ENCODE results near the gene GAS6. TPM values are rescaled to one million over a fixed set of nuclear protein-coding genes. Genes with fewer than 3 reads are reported as not detected.
"Not testable (repeated sequence)": the region's sequence is repeated elsewhere in the genome, so short reads cannot be mapped to it uniquely, and the experiment has no call there.

GAS6 gene
- polyA plus RNA-seq, result 100 to 1,000 TPM in 2 of 4 donors, 10 to 100 TPM in 2; 42.7 to 136 (median 86.0) TPM
- long read RNA-seq, donor 1, result 0 reads
- long read RNA-seq, donor 2, partial matches to known transcripts, result 0 of 9 reads
- long read RNA-seq, donor 2, other reads (novel, unspliced or antisense), result 0 of 9 reads
- long read RNA-seq, donor 3, transcript GAS6-201 (15 exons, 2,490 nt), result minor isoform, 6 of 27 reads
- long read RNA-seq, donor 3, transcript GAS6-204 (1 exons, 2,646 nt), result major isoform, 19 of 27 reads
- long read RNA-seq, donor 3, partial matches to known transcripts, result 0 of 27 reads
- long read RNA-seq, donor 3, other reads (novel, unspliced or antisense), result 0 of 27 reads
- long read RNA-seq, donor 4, partial matches to known transcripts, result 0 of 1 reads
- long read RNA-seq, donor 4, other reads (novel, unspliced or antisense), result 0 of 1 reads
- long read RNA-seq, donor 5, transcript GAS6-204 (1 exons, 2,646 nt), result major isoform, 7 of 8 reads
- long read RNA-seq, donor 5, partial matches to known transcripts, result 0 of 8 reads
- long read RNA-seq, donor 5, other reads (novel, unspliced or antisense), result 0 of 8 reads
- long read RNA-seq, donor 6, transcript GAS6-204 (1 exons, 2,646 nt), result major isoform, 7 of 11 reads
- long read RNA-seq, donor 6, partial matches to known transcripts, result 0 of 11 reads
- long read RNA-seq, donor 6, other reads (novel, unspliced or antisense), result 0 of 11 reads
- long read RNA-seq, donor 7, result 0 reads
- long read RNA-seq, donor 8, partial matches to known transcripts, result 0 of 3 reads
- long read RNA-seq, donor 8, other reads (novel, unspliced or antisense), result 0 of 3 reads
- long read RNA-seq, donor 9, partial matches to known transcripts, result 0 of 2 reads
- long read RNA-seq, donor 9, other reads (novel, unspliced or antisense), result 0 of 2 reads
- long read RNA-seq, donor 10, transcript GAS6-201 (15 exons, 2,490 nt), result major isoform, 16 of 25 reads
- long read RNA-seq, donor 10, transcript GAS6-204 (1 exons, 2,646 nt), result minor isoform, 9 of 25 reads
- long read RNA-seq, donor 10, partial matches to known transcripts, result 0 of 25 reads
- long read RNA-seq, donor 10, other reads (novel, unspliced or antisense), result 0 of 25 reads

DNA sequence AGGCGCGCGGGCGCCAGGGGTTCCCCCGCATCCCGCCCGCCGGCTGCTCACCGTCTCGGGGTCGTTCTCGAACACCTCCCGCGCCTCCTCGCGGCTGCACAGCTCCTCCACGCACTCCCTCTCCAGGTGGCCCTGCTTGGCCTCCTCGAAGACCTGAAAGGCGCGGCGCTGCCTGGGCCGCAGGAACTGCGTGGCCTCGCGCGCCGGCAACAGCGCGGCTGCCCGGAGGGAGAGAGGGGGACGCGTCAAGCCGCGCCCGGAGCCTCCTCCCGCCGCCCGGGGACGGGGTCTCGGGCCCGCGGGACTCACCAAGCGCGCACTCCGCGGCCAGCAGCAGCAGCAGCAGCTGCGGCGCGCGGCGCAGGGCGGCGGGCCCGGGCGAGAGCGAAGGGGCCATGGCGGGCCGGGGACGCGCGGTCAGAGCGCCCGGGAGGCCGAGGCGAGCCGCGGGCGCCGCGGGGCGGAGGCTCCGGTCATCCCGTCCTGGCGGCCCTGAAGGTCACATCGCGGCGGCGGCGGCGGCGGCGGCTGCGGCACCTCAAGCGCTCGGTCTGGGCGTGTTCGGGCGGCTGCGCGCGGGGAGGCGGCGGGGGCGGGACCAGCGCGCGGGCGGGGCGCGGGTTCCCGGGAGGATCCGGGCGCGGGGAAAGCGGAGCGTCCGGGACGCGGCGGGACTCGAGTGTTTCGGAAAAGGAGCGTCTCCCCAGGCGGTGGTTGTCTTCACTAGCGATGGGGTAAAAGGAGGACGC is at the start of gene GAS6:
Gene GAS6 (minus strand): TSS at position 553 of the 749 bp plus-strand sequence. CDS start 156 bp downstream, at position 397.
- 0 to 3% (median 0%) methylated on average over 41 to 116 of the region's 116 CpGs for WGBS, 3 donors
- FAIRE-seq, result no peak
- peaks cover 0 to 39% (median 6%) of the 10 kb centered on the region in 3 donors for H3K4me1 ChIP-seq (ENCODE audit: control insufficient read depth in 3 of 3, insufficient read depth in 2 of 3, low read depth in 1 of 3, low read length in 2 of 3)
- DNase-seq, result peak; percentile 66 to 80
- no peaks in the 10 kb centered on the region for H3K9me3 ChIP-seq (ENCODE audit: control insufficient read depth in 2 of 2, insufficient read depth in 1 of 2, low read depth in 1 of 2, low read length in 1 of 2)
- peak within 1 kb of the TSS; percentile 67 to 93 (median 89) for H3K27ac ChIP-seq (ENCODE audit: low read depth in 1 of 3, low read length in 2 of 3)
- H3K27me3 ChIP-seq (ENCODE audit: control insufficient read depth in 3 of 3, insufficient read depth in 3 of 3, low read length in 3 of 3), result peaks cover 0 to 9% (median 0%) of the 10 kb centered on the region in 3 donors
- H3K36me3 ChIP-seq (ENCODE audit: control insufficient read depth in 3 of 3, insufficient read depth in 2 of 3, low read depth in 1 of 3, low read length in 3 of 3), result peaks cover 0 to 4% (median 0%) of the 10 kb centered on the region in 3 donors
- H3K4me3 ChIP-seq (ENCODE audit: low read depth in 1 of 3, low read length in 3 of 3), result peak within 1 kb of the TSS; percentile 55 to 90 (median 67)

DNA sequence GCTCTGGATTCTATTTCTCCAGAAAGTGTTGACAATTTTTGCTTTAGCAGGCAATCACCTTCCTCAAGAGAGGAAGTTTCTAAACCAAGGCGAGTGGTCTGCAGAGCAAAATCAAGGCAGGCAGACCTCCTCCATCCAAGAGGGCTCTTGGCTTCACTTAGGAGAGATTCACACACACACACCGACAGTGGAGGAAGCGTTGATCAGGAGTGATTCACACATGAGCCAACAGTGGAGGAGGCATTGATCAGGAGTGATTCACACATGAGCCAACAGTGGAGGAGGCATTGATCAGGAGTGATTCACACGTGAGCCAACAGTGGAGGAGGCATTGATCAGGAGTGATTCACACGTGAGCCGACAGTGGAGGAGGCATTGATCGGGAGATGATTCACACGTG is 49.5 kb upstream of the GAS6 start:
- WGBS, 3 donors, result 76 to 88% (median 80%) methylated on average over 8 of the region's 8 CpGs

GRCh38 chr13:113912596-113912995 is 48.7 kb upstream of the GAS6 start:
- WGBS, 3 donors, result 70 to 84% (median 76%) methylated on average over 3 of the region's 3 CpGs
- Histone ChIP-seq H3K4me1 (ENCODE audit: control insufficient read depth in 3 of 3, insufficient read depth in 2 of 3, low read depth in 1 of 3, low read length in 2 of 3) (peaks cover 3 to 18% (median 9%) of the 10 kb centered on the region in 3 donors), H3K4me3 (ENCODE audit: low read depth in 1 of 3, low read length in 3 of 3) (no peak overlapping the region), H3K36me3 (ENCODE audit: control insufficient read depth in 3 of 3, insufficient read depth in 2 of 3, low read depth in 1 of 3, low read length in 3 of 3) (no peaks in the 10 kb centered on the region), H3K9me3 (ENCODE audit: control insufficient read depth in 2 of 2, insufficient read depth in 1 of 2, low read depth in 1 of 2, low read length in 1 of 2) (peaks cover 0 to 11% of the 10 kb centered on the region in 2 donors), H3K27ac (ENCODE audit: low read depth in 1 of 3, low read length in 2 of 3) (no peak overlapping the region), H3K27me3 (ENCODE audit: control insufficient read depth in 3 of 3, insufficient read depth in 3 of 3, low read length in 3 of 3) (peaks cover 0 to 8% (median 0%) of the 10 kb centered on the region in 3 donors)
- FAIRE-seq (no peak), DNase-seq (no peak)

More for the DNA sequence above, 49.5 kb upstream of the GAS6 start:
- Histone ChIP-seq H3K9me3 (ENCODE audit: control insufficient read depth in 2 of 2, insufficient read depth in 1 of 2, low read depth in 1 of 2, low read length in 1 of 2) (peaks cover 0 to 11% of the 10 kb centered on the region in 2 donors), H3K4me1 (ENCODE audit: control insufficient read depth in 3 of 3, insufficient read depth in 2 of 3, low read depth in 1 of 3, low read length in 2 of 3) (peaks cover 0 to 18% (median 4%) of the 10 kb centered on the region in 3 donors)
- not testable (repeated sequence) for H3K36me3 ChIP-seq (ENCODE audit: control insufficient read depth in 3 of 3, insufficient read depth in 2 of 3, low read depth in 1 of 3, low read length in 3 of 3); DNase-seq; H3K27ac ChIP-seq (ENCODE audit: low read depth in 1 of 3, low read length in 2 of 3); FAIRE-seq; H3K27me3 ChIP-seq (ENCODE audit: control insufficient read depth in 3 of 3, insufficient read depth in 3 of 3, low read length in 3 of 3); H3K4me3 ChIP-seq (ENCODE audit: low read depth in 1 of 3, low read length in 3 of 3)

- Histone ChIP-seq H3K9me3 (ENCODE audit: control insufficient read depth in 2 of 2, insufficient read depth in 1 of 2, low read depth in 1 of 2, low read length in 1 of 2) (no peaks in the 10 kb centered on the region), H3K27me3 (ENCODE audit: control insufficient read depth in 3 of 3, insufficient read depth in 3 of 3, low read length in 3 of 3) (no peaks in the 10 kb centered on the region), H3K4me3 (ENCODE audit: low read depth in 1 of 3, low read length in 3 of 3) (no peak overlapping the region), H3K27ac (ENCODE audit: low read depth in 1 of 3, low read length in 2 of 3) (peak overlapping the region in 2 of 3 donors; percentile 33 to 47), H3K4me1 (ENCODE audit: control insufficient read depth in 3 of 3, insufficient read depth in 2 of 3, low read depth in 1 of 3, low read length in 2 of 3) (peaks cover 3 to 25% (median 5%) of the 10 kb centered on the region in 3 donors), H3K36me3 (ENCODE audit: control insufficient read depth in 3 of 3, insufficient read depth in 2 of 3, low read depth in 1 of 3, low read length in 3 of 3) (no peaks in the 10 kb centered on the region)
- WGBS, 3 donors, result 19 to 40% (median 27%) methylated on average over 17 of the region's 17 CpGs
- DNase-seq (peak; percentile 63 to 89), FAIRE-seq (no peak)
Observed at GRCh38 chr13:113907635-113908617, 44.0 kb upstream of the GAS6 start.

DNA sequence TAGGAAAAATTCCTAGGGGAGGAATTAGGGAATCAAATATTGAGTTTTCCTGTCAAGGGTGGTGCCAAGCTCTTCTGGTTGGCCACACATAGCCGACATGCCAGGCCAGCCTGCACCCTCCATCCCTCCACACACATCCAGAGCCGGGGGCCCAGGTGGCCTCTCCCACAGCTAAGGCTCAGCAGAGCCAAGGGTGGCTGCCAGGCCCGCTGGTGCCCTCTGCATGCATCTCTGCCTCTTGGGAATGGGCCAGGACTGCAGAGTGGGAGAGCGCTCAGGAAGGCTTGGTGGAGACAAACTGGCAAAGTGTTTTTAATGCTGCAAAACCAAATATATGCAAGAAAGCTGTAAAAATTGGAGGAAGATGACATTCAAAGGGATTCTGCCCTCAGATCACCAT is 42.7 kb upstream of the GAS6 start:
- FAIRE-seq (no peak), DNase-seq (no peak)
- Histone ChIP-seq H3K4me3 (ENCODE audit: low read depth in 1 of 3, low read length in 3 of 3) (no peak overlapping the region), H3K36me3 (ENCODE audit: control insufficient read depth in 3 of 3, insufficient read depth in 2 of 3, low read depth in 1 of 3, low read length in 3 of 3) (no peaks in the 10 kb centered on the region), H3K4me1 (ENCODE audit: control insufficient read depth in 3 of 3, insufficient read depth in 2 of 3, low read depth in 1 of 3, low read length in 2 of 3) (peaks cover 3 to 25% (median 5%) of the 10 kb centered on the region in 3 donors), H3K27ac (ENCODE audit: low read depth in 1 of 3, low read length in 2 of 3) (no peak overlapping the region), H3K27me3 (ENCODE audit: control insufficient read depth in 3 of 3, insufficient read depth in 3 of 3, low read length in 3 of 3) (no peaks in the 10 kb centered on the region), H3K9me3 (ENCODE audit: control insufficient read depth in 2 of 2, insufficient read depth in 1 of 2, low read depth in 1 of 2, low read length in 1 of 2) (no peaks in the 10 kb centered on the region)
- WGBS, 3 donors, result 73 to 80% (median 78%) methylated on average over 4 of the region's 4 CpGs

DNA sequence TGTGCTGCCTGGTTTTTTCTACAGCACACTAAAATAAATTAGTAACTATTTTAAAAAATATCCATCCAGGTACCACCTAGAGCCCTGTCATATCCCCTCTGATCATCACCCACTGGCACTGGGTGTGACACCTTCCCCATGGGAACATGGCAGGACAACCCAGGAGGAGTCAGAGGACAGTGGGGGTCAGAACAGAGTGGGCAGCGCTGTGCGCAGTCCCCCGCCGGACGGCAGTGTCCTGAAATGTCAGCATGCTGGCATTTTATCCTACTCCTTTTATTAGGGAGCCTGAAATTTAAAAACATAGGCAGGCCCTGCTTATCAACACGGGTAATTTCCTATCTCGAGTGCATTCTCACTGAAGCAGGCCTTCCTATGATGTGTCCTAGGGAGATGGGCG is 42.1 kb upstream of the GAS6 start:
- Histone ChIP-seq H3K27me3 (ENCODE audit: control insufficient read depth in 3 of 3, insufficient read depth in 3 of 3, low read length in 3 of 3) (no peaks in the 10 kb centered on the region), H3K4me1 (ENCODE audit: control insufficient read depth in 3 of 3, insufficient read depth in 2 of 3, low read depth in 1 of 3, low read length in 2 of 3) (peaks cover 3 to 25% (median 5%) of the 10 kb centered on the region in 3 donors), H3K27ac (ENCODE audit: low read depth in 1 of 3, low read length in 2 of 3) (no peak overlapping the region), H3K9me3 (ENCODE audit: control insufficient read depth in 2 of 2, insufficient read depth in 1 of 2, low read depth in 1 of 2, low read length in 1 of 2) (no peaks in the 10 kb centered on the region), H3K4me3 (ENCODE audit: low read depth in 1 of 3, low read length in 3 of 3) (no peak overlapping the region), H3K36me3 (ENCODE audit: control insufficient read depth in 3 of 3, insufficient read depth in 2 of 3, low read depth in 1 of 3, low read length in 3 of 3) (no peaks in the 10 kb centered on the region)
- DNase-seq, result no peak
- 79 to 92% (median 81%) methylated on average over 8 of the region's 8 CpGs for WGBS, 3 donors
- FAIRE-seq, result no peak

- DNase-seq (no peak), FAIRE-seq (no peak)
- Histone ChIP-seq H3K9me3 (ENCODE audit: control insufficient read depth in 2 of 2, insufficient read depth in 1 of 2, low read depth in 1 of 2, low read length in 1 of 2) (no peaks in the 10 kb centered on the region), H3K27ac (ENCODE audit: low read depth in 1 of 3, low read length in 2 of 3) (peak overlapping the region in 1 of 3 donors; percentile 6), H3K27me3 (ENCODE audit: control insufficient read depth in 3 of 3, insufficient read depth in 3 of 3, low read length in 3 of 3) (no peaks in the 10 kb centered on the region), H3K36me3 (ENCODE audit: control insufficient read depth in 3 of 3, insufficient read depth in 2 of 3, low read depth in 1 of 3, low read length in 3 of 3) (no peaks in the 10 kb centered on the region), H3K4me1 (ENCODE audit: control insufficient read depth in 3 of 3, insufficient read depth in 2 of 3, low read depth in 1 of 3, low read length in 2 of 3) (peaks cover 3 to 25% (median 5%) of the 10 kb centered on the region in 3 donors), H3K4me3 (ENCODE audit: low read depth in 1 of 3, low read length in 3 of 3) (no peak overlapping the region)
- 61 to 82% (median 77%) methylated on average over 9 of the region's 9 CpGs for WGBS, 3 donors
Observed at GRCh38 chr13:113905018-113905417, 41.1 kb upstream of the GAS6 start.

Measured in small intestine (tissue), 16 donors.